Dedifferentiated amniotic fluid mesenchymal stem cell (primary cell): ENCODE results near the gene FRRS1.
"Not testable (repeated sequence)": the region's sequence is repeated elsewhere in the genome, so short reads cannot be mapped to it uniquely, and the experiment has no call there.

Experiments
- DNase-seq: peaks from one replicate; pipeline ENCODE4 v3.0.0-alpha.2; 2016; ENCODE audit errors: extremely low spot score

Gene FRRS1

DNA sequence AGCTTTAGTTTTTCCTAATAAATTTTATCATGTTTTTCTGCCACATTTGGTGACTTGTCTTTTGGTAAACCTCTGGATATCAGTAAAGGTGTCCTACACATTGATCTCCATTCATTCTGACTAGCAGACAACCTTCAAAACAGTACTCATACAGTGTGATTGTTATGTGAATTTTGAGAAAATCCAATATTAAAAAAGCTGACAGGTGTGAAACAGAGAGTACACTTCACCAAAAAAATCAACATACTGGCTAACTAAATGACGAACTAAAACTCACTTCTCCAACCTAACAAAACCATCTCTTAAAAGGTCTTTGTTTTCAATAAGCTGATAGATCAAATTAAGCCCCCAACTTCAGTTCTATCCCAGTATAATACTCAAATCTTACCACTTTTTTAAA lies 1.5 kb downstream of the FRRS1 start:
- no peak for DNase-seq

- no peak for DNase-seq
Observed at GRCh38 chr1:99764439-99764838, 2.0 kb downstream of the FRRS1 start.

- no peak for DNase-seq
Observed at GRCh38 chr1:99763956-99764355, 2.5 kb downstream of the FRRS1 start.

GRCh38 chr1:99761774-99762173 lies 4.7 kb downstream of the FRRS1 start:
- no peak for DNase-seq

DNA sequence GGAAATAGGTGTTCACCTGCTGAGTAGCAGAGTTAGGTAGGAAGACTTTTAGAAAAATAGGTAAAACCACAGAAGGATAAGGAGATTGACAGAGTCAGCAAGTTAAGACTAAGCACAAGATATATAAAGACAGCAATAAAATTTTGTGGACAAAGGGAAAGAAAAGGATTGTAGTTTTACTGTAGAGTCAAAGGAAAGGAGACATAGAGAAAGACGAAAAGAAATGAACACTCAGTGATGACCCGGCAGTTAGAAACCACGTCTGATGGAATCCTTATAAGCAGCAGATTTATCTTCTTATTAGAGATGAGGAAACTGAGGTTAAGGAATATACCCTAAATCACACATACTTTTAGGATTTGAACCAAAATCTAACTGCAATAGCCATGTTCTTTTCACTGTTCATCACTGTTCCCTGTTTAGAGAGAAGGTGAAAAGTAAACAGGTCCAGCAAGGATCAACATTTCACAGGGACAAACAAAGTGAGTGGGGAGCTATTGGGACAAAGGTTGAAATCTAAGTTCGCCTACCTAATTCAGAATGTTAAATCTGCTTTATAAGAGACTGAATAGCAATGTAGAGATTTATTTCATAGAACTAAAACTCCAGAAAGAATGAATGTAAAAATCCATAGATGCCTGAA lies 6.8 kb downstream of the FRRS1 start:
- DNase-seq = no peak

GRCh38 chr1:99758686-99759517 lies 7.5 kb downstream of the FRRS1 start:
- DNase-seq = not testable (repeated sequence)

DNA sequence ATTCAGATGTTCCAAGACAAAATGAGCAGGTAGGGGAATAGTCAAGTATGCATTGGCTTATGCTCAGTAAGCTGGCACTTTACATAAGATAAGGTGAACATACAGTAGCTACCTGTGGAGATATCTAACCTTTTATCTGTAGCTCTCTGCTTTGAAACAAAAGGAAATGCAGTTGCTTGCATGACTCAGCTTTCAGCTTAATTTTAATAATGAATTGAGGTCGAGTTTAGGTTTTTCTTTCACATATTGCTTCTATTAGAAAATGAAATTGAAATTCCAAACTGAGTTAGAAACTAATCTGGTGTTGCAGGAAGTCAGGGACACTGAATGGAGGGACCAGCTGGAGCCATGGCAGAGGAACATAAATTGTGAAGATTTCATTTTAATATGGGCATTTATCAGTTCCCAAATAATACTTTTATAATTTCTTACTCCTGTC lies 8.3 kb downstream of the FRRS1 start:
- no peak for DNase-seq

- DNase-seq = peak; percentile 32
Observed at GRCh38 chr1:99756598-99756997, 9.8 kb downstream of the FRRS1 start.

DNA sequence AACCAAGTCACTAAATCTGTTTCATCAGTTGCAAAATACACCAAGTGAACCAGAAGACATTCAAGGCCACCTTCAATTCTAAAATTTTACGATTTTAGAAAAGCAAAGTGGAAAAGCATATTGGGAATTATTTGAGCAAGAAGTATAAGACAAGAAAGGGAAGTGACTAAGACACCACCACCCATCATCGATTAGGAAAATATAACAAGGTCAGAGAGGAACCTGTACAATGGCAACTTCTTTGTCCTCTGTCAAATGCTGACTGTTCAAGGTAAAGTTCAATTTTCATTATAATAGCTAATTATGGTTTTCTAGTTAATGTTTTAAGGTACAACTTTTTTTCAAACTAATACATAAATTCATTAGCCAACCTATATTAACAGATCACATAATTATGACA lies 10.8 kb downstream of the FRRS1 start:
- DNase-seq = no peak

DNA sequence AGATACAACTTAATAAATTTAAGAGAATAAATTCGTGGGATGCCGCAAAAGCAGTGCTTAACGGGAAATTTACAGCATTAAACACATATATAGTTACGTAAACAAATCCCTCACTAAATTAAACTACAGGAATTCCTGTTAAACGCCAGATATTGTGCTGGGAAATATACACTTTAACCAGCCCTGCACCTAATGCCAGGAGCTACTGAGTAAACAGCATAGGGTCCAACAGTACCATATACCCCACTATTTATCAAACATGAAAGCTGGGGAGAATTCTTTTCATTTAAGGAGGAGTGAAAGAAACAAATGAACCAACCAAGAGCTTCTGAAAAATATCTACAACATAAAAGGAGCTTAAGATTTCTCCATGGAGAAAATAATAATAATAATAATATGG lies 11.7 kb downstream of the FRRS1 start:
- DNase-seq = no peak

DNA sequence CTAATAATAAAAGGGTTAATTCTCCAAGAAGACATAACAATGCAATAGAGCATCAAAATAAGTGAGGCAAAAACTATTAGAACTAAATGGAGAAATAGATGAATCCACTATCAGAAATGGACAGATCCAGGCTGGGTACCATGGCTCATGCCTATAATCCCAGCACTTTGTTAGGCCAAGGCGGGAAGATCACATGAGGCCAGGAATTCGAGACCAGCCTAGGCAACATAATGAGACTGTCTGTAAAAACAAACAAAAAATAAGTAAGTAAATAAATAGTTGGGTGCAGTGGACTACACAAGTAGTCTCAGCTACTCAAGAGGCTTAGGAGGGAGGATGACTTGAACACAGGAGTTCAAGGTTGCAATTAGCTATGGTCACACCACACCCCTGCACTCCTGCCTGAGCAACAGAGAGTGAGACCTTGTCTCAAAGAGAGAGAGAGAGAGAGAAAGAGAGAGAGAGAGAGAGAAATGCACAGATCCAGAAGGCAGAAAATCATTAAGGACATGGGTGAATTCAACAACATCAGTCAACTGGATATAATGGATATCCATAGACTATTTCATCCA lies 12.3 kb downstream of the FRRS1 start:
- no peak for DNase-seq

- DNase-seq = no peak
Observed at GRCh38 chr1:99751877-99752504, 14.4 kb downstream of the FRRS1 start.

GRCh38 chr1:99749504-99750347 lies 16.7 kb downstream of the FRRS1 start:
- DNase-seq = no peak

DNA sequence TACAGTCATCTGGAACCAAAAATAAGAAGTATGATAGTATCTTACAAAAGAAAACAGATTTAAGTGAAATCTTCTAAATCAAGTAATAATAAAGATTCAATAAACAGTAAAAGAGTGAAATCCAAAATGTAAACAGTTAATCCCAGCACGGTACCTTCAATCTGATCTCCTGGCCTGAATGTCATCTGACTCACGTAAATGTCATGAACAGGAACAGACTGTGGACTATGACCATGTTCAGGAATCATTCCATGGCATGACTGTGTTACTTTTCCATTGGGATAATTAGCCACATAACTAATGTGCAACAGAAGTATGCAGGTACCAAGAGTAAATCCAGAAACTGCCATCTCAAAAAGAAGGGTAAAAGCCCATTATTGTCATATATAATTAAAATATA lies 18.0 kb downstream of the FRRS1 start:
- DNase-seq = no peak

GRCh38 chr1:99745684-99746083 lies 20.8 kb downstream of the FRRS1 start:
- DNase-seq = no peak

GRCh38 chr1:99745061-99745460 lies 21.4 kb downstream of the FRRS1 start:
- no peak for DNase-seq

DNA sequence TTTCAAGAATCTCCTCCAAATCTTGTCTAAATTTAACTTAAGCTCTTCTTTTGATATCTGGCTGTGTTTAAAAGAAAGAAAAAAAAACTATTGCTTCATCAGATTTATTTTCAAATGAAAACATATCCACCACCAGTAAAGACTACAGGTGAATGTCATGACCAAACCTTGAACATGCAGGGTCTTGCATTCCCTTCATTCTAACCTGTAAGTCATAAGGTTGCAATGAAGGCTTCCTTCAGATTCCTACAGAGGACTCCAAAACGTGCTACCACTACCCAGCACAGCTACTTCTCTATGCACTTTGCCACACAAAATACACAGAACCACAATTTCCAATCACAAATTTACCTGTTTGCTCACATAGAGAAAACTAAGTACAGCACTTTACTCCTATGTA lies 26.3 kb downstream of the FRRS1 start:
- DNase-seq = no peak

DNA sequence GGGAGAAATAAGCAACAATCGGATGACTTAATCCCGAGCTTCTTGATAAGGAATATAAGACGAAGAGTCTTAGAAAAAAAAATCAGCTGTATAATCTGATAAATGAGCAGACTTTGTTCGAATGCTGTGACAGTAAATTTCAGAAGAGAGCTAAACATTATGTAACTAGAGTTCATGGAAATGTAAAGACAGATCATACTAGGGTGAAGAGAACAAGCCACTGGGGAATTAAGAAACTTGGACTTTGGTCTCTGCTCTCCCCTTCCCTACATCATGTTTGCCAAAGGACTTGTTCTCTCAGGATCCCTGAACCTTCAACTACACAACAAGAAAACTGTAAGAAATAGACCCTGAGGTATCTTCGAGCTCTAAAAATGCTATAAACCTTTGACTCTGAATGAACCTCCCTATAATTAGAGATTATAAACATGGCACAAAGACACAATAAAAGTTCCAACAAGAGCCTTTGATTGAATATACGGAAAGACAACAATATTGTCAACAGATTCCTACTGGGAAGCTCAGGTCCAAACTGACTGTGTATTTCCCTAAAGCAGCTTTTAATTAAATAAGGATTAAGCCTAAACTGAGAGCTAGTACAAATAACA lies 27.5 kb downstream of the FRRS1 start:
- DNase-seq = no peak

DNA sequence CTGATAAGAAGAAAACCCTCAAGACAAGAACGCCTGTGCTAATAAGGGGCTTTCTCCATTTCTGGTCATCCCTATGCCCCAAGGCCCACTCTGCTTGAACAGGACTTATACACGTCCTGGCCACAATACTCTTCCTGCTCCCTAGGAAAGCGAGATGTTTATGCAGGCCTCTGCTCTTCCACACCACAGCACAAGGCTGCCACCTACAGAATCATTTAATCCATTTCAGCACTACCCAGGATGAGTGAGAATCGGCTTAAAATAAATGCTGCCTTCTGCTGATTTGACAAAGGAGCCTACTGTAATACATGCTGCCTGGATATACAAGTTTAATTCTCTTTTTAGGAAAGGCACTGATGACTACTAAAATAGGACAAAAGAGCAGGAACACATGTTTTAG lies 29.4 kb downstream of the FRRS1 start:
- peak; percentile 68 for DNase-seq

DNA sequence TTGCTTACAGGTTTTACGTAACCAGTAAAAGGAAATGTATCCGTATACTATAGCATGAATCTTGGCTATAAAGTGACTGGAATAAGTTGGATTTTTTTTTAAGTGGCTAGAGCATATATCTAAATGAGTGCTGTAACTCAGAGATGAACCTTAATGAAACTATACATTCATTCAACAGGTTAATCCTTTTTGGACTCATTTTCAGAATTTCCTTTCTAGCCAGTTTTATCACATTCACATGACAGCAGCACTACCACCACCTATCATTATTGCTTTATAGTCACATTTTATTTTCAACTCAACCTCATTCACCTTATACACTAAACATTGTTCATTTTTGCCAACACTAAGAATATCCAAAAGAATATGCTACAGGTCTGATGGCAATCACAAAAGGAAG lies 30.6 kb downstream of the FRRS1 start:
- no peak for DNase-seq

DNA sequence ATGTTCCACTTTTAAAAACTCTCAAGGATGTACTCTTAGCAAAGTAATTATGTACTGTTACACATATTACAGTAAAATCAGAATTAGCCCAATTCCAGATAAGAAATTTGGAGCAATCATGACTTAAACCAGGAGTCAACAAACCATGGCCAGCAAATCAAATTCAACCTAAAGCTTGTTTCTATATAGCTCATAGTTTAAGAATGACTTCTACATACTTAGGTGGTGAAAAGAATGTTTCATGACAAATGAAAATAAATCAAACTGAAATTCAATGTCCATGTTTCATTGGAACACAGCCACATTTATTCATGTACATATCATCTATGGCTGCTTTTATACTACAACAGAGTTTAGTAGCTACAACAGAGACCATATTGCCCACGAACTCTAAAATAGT lies 35.1 kb downstream of the FRRS1 start:
- DNase-seq = peak; percentile 38
